Hepatic stellate cell (primary cell): ENCODE results near the gene ANKRD18B.
"Not testable (repeated sequence)": the region's sequence is repeated elsewhere in the genome, so short reads cannot be mapped to it uniquely, and the experiment has no call there.

Source experiments
- DNase-seq: peaks from one replicate; pipeline ENCODE4 v3.0.0; 2011; ENCODE audit warnings: low spot score

Gene ANKRD18B

DNA sequence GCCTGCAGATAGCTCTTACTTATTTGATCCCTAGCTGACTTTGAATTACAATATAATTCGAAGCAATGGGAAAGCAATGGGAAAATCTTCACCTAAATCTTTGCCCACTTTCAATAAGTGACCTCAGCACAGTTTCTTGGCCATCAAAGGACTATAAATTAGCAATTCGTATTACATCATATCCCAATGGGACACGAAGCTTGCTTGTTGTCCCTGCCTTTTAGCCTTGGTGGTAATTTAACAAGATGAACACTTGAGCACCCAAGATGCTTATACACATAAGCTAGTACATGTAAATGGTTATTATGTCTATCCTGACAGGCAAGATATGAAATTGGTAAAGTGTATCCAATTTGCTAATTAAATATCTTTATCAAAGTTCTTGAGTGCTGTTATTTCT, 9.9 kb downstream of the ANKRD18B start:
- not testable (repeated sequence) for DNase-seq

DNA sequence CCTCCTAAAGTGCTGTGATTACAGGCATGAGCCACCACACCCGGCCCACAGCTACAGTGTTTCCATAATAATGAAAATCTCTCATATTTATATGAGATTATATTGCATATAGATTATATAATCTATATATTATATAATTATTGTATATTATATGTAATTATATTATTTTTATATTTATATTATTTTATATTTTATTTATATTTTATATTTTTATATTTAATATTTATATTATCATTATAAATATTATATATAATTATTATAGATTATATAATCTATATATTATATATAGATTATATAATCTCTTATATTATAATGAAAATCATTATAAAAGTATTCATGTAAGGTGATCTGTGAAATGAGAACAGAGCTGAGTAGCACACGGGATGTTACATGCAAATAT, 11.5 kb downstream of the ANKRD18B start:
- DNase-seq: no peak

DNA sequence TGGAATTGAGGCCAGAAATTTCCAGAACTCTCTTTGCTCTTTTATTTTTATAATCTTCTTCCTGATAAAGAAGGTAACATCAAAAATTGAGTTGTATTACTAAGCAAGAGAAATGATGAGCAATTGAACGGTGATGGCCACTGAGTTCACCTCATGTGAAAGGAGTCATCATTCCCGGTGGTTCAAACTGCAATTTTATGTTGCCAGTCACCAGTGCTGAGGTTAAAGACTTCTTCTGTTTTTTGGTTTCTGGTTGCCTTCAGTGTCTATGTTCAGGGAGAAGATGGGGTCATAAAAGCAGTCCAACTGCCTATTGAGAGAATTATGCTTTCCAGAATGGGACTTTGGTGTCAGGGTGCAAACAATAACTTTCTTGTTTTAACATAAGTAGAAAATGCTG, 19.4 kb downstream of the ANKRD18B start:
- not testable (repeated sequence) for DNase-seq

DNA sequence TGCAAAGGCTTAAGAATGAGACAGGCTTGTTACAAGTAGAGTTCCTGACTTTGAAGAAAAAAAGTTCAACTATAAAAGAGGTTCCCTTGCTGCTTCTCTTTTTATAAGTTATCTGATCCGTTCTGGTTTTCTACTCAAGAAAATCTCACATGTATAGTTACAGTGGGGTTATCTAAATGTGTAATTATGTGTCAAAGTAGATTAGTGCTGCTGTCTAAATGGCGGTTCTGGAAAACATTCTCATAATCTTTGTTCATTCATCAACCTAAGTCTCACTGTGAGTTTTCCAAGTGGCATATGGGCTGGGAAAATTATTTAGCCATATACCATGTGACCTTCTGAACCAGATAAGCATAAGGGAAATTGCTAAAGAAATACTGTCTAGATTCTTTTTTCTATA, 21.7 kb downstream of the ANKRD18B start:
- DNase-seq: not testable (repeated sequence)

DNA sequence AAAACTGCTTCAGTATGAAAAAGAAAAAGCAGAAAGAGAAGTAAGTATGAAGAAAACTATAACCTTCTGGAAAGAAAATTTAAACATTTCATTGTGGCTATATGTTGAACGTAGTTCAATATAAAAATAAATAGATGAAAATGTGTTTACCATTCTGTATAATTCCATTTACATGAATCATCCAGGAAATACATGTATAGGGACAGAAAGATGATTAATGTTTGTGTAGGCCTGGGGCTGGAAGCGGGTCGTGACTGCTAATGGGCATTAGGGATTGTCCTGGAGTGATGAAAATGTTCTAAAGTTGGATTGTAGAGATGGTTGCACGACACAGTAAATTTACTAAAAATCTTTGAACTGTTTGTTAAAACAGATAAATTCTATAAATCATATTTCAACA, 24.8 kb downstream of the ANKRD18B start:
- not testable (repeated sequence) for DNase-seq

DNA sequence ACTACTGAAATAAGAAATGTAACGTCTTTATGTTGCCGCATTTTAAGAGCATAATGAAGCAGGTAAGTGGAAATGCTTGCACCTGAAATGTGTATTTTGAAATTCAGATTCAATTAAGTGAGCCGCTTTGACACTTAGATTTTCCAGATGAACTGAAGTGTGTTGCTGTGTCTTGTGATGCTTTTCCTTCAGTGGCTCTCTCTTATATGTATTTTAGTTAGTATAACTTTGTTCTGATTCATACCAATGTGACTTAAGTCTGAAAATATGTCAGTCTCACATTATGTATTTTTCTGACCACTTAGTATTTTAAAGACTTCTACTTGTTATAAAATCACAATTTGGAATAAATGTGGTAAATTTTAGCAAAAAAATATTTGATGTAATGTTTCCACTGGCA, 25.4 kb downstream of the ANKRD18B start:
- DNase-seq: not testable (repeated sequence)

DNA sequence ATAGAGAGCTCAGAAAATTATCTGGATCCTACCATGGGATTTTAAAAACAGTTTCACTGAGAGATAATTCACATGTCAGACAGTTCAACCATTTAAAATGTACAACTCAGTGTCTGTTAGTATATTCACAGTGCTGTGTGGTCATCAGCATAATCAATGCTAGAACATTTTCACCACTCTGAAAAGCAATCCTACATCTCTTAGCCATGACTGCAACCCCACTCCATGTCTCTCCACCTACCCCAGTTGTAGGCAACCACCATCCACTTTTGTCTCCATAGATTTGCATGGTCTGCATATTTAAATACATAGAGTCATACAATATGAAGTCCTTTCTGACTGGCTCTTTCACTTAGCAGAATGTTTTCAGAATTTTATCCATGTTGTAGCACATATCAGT, 27.1 kb downstream of the ANKRD18B start:
- DNase-seq: not testable (repeated sequence)

DNA sequence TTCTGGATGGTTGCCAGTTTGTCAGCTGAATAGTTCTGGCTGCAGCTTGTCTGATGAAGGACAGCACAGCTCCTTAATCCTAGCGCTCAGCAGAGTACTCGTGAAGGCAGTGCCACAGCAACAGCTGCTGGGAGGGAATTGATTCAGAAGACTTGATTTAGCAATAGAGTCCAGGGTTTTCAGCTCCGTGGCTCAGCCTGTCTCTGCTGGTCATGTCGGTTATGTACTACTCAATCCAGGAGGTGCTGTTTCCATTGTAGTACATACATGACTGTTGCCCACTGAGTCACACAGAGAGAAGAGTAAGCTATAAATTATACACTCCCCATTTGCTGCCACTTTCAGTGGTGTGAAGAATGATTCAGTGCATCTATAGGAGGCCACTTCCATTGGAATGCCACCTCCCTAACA, 28.3 kb downstream of the ANKRD18B start:
- not testable (repeated sequence) for DNase-seq

DNA sequence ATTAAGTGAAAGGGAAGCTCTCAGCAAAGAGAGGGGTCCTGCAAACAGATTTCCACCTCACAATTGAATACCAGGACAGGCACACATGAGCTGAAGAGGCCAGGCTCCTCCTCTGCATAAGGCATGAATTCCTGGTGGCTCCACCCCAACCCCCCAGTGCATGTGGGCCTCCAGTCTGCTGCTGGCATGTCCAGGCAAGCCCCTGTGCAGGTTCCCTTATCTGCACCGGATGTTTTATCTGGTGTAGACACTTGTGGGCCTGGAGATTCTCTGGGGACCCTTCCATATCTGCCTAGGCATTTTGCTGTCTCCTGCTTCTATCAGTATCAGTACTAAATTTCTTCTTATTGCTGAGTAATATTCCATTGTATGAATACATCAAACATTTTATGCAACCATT, 36.2 kb downstream of the ANKRD18B start:
- not testable (repeated sequence) for DNase-seq

DNA sequence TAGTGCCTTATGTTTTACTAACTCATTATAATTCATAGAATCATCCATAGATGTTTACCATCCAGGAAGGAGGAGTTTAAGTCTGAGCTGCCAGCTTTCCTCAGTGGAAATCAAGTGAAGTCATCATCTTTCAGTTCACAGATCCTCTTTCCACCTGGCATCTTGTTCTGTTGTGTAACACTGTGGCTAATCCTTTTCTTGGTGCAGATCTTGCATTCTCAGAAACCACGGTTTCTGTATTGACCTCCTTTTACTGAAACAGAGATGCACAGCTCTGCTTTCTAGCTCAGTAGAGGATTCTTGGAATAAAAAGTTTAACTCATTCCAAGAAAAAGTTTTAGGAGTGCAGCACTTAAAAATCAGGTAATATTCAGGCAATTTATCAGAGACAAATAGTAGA, 38.1 kb downstream of the ANKRD18B start:
- DNase-seq: not testable (repeated sequence)

DNA sequence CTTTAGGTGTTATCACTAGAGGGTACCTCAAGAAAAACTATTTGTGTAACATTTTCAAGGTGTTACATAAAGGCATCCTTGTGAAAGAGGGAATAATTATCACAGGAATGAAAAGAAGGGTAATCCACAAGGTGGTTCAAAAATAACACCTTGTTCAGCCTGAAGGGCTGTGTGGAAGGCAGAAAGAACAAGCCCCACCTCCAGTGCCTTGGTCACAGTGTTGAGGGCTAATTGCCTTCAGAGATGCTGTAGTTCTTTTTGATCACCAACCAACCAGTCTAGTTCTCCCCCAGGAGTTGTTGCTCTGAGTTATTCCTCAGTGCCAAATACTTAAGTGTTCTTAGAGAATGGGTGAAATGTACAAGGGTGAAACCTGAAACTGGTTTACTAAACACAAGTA, 43.7 kb downstream of the ANKRD18B start:
- DNase-seq: not testable (repeated sequence)

DNA sequence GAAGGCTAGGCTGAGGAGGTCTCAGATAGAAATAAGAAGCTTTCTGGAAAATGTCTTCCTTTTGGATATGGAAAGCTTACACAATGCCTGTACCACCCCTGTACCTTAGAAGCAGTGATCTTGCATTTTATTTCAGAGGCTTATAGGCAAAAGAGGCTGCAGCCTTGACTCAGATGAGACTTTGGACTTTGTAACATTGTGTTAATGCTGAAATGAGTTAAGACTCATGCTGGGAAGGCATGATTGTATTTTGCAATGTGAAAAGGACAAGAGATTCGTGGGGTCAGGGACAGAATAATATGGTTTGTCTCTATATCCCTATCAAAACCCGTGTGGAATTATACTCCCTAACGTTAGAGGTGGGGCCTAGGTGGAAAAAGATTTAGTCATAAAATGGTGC, 53.7 kb downstream of the ANKRD18B start:
- DNase-seq: not testable (repeated sequence)

DNA sequence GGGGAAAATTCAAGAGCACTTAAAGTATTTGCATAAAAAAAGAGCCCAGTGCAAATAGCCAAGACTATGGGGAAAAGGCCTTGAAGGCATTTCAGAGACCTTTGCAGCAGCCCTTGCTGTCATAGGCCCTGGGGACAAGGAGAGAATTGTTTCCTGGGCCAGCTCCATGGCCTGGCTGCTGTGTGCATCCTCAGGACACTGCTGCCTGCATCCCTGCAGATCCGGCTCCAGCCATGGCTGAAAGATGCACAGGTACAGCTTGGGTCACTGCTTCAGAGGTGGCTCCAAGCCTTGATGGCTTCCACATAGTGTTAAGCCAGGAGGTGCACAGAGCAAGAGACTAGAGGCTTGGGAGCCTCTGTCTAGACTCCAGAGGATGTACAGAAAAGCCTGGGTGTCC, 55.9 kb downstream of the ANKRD18B start:
- not testable (repeated sequence) for DNase-seq

DNA sequence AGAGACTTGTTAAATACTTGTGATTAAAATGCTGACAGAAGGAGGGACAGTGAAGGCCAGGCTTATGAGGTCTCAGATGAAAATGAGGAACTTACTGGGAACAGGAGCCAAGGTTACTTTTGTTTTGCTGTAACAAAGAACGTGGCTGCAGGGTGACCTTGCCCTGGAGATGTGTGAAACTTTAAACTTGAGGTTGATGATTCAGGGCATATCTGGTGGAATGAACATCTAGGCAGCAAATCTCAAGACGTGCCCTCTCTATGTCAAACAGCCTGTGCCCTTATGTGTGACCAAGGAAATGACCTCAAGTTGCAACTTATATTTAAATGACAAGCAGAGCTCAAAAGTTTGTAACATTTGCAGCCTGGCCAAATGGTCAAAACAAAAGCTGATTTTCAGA, 58.6 kb downstream of the ANKRD18B start:
- DNase-seq: not testable (repeated sequence)

DNA sequence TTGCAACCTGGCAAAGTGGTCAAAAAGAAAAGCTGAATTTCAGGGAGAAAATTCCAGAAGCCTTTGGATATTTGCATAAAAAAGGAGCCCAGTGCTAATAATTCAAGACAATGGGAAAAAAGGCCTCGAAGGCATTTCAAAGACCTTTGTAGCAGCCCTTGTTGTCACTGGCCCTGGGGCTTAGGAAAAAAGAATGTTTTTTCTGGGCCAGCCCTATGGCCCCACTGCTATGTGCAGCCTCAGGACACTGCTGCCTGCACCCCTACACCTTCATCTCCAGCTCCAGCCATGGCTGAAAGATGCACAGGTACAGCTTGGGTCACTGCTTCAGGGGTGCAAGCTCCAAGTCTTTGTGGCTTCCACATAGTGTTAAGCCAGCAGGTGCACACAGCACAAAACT, 62.1 kb downstream of the ANKRD18B start:
- not testable (repeated sequence) for DNase-seq

DNA sequence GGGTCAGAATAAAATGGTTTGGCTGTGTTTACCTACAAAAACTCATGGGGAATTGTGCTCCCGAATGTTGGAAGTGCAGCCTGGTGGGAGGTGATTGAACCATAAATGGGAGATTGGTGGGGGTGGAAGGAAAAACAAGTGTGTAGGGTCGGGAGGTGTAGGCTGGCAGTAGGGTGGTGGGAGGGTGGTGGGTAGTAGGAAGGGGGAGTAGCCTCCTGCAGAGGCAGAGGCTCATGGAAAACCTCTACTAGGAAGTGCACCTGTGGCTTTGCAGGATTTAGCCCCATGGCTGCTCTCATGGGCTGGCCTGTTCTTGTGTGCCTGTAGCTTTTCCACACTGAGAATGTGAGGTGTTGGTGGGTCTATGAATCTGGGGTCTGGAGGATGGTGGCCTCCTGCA, 63.7 kb downstream of the ANKRD18B start:
- not testable (repeated sequence) for DNase-seq

DNA sequence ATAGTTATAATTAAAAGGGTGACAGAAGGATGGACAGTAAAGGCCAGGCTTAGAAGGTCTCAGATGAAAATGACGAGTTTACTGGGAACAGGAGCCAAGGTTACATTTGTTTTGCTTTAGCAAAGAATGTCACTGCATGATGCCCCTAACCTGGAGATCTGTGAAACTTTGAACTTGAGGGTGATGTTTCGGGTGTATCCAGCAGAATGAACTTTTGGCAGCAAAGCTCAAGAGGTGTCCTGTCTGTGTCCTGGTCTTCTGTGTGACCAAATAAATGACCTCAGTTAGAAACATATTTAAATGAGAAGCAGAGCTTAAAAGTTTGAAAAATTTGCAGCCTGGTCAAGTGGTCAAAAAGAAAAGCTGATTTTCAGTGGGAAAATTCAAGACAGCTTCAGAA, 64.8 kb downstream of the ANKRD18B start:
- not testable (repeated sequence) for DNase-seq

DNA sequence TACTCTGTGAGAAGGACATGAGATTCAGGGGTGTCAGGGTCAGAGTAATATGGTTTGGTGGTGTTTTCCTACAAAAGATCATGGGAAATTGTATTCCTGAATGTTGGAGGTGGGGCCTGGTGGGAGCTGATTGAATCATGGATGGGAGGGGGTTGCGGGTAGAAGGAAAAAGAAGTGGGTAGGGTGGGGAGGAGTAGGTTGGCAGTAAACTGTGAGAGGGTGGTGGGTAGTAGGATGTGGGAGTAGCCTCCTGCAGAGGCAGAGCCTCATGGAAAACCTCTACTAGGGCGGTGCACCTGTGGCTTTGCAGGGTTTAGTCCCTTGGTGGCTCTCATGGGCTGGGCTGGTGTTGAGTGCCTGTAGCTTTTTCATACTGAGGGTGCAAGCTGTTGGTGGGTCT, 66.8 kb downstream of the ANKRD18B start:
- DNase-seq: not testable (repeated sequence)

DNA sequence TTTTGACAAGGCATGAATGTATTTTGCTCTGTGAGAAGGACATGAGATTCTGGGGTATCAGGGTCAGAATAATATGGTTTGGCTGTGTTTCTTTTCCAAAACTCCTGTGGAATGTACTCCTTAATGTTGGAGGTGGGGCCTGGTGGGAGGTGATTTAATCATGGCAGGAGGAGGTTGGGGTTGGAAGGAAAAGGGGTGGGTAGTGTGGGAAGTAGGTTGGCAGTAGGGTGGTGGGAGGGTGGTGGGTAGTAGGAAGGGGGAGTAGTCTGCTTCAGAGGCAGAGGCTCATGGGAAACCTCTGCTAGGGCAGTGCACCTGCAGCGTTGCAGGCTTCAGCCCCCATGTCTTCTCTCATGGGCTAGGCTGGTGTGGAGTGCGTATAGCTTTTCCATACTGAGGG, 72.9 kb downstream of the ANKRD18B start:
- DNase-seq: not testable (repeated sequence)

DNA sequence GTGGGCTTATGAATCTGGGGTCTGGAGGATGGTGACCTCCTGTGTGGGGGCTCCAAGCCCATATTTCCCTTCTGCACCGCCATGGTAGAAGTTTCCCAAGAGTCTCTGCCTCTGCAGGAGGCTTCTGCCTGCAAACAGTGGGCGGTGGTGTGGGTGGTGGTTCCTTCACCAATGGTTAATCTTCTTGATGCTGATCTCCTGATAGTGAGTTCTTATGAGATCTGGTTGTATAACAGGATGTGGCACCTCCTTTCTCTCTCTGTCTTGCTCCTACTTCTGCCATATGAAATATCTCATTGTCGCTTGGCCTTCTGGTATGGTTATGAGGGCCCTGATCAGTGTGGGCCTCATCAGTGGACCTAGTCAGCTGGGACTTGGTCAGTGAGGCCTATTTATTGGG, 73.3 kb downstream of the ANKRD18B start:
- DNase-seq: not testable (repeated sequence)

DNA sequence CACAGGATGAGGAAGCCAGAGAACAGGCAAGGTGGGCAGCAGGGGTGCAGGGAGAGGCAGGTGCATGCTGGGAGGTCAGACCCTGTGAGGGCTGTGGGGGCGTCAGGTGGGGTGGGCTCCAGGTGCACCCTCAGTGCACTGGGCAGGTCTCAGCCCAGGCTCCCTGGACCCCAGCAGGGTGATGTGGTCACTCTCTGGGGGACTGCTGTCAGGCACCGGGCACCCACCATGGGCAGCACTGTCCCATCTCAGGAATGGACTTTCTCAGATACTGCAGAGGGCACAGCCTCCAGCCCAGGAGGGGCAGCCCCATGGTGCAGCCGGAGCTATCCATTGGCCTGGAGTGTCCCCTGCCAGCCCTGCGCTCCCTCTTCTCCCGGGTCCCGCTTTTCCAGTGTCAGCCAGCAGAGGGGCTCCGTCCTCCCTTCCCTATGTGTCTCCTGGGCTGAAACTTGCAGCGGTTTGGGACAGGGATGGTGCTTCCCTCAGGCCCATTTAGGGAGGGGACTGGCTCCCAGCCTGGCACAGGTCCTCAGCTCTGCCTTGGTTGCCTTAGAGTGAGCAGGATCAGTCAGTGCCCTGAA, 74.8 kb downstream of the ANKRD18B start:
- DNase-seq: not testable (repeated sequence)

DNA sequence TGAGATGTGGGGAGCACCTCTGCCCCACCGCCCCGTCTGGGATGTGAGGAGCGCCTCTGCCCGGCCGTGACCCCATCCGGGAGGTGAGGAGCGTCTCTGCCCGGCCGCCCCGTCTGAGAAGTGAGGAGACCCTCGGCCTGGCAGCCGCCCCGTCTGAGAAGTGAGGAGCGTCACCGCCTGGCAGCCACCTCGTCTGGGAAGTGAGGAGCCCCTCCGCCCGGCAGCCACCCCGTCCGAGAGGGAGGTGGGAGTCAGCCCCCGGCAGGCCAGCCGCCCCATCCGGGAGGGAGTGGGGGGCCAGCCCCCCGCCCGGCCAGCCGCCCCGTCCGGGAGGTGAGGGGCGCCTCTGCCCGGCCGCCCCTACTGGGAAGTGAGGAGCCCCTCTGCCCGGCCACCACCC, 76.9 kb downstream of the ANKRD18B start:
- DNase-seq: not testable (repeated sequence)

DNA sequence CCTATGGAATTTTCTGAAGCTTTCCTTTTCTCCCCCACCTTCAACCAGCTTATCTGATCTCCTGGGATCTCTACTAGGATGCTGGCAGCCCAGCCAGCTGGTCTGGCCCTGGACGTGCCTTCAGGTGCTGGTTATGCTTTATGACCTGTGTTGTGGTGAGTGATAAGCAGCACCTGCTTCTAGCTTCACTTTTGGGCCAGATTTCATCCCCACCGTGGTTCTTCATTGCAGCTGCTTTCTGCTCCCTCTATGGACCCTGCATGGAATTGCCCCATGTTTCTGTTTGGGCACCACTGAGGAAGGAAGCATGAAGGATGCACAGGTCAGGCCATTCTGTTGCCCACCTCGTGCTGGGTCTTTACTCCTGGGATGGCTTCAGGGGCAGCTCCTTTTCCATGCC, 80.2 kb downstream of the ANKRD18B start:
- DNase-seq: peak; percentile 24

DNA sequence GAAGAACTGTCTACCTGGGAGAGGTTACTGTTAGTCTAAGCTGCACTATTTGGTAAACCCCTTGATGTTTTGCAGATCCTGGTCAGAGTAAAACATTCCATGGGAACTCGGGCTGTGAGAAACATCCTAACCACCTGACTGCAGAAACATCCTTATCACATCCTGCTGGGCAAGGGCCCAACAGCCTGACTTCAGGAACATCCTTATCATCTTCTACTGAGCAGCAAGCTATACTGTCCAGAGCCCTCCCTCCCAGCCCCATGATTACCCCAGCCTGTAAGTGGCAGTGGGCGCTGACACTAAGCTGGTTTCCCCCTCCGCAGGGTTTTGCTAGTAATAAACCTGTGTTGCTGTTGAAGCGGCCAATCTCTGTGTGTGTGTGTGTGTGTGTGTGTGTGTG, 80.9 kb downstream of the ANKRD18B start:
- DNase-seq: not testable (repeated sequence)
